GM12878 (cell line): ENCODE results near the gene AIG1.

Experiments
- FOXK2 ChIP-seq: fragments of 450-650 bp; IDR thresholded peaks from 2 replicates; pipeline ENCODE4 v1.6.1; 2017; ENCODE audit warnings: mild to moderate bottlenecking, moderate library complexity
- IRF4 ChIP-seq: IDR thresholded peaks from 2 replicates; pipeline ENCODE4 v1.6.1; 2011; ENCODE audit warnings: low read depth, low read length
- JUNB ChIP-seq: IDR thresholded peaks from 2 replicates; pipeline ENCODE4 v1.6.1; 2016; ENCODE audit warnings: antibody characterized with exemption, mild to moderate bottlenecking
- KAT2A ChIP-seq: conservative IDR thresholded peaks from 2 replicates; pipeline ENCODE4 v1.6.1; 2011; ENCODE audit warnings: low read depth, low read length; ENCODE audit not compliant: control insufficient read depth
- NR2C2 ChIP-seq: IDR thresholded peaks from 2 replicates; pipeline ENCODE4 v1.6.1; 2011; ENCODE audit warnings: borderline replicate concordance, low read depth; ENCODE audit not compliant: control insufficient read depth, insufficient read length
- POLR2A ChIP-seq: IDR thresholded peaks from 2 replicates; pipeline ENCODE4 v1.6.1; 2011; ENCODE audit warnings: low read depth, mild to moderate bottlenecking, low read length
- POLR2AphosphoS5 ChIP-seq: IDR thresholded peaks from 2 replicates; pipeline ENCODE4 v1.6.1; 2011; ENCODE audit warnings: mild to moderate bottlenecking, low read length, inconsistent platforms
- STAT3 ChIP-seq: IDR thresholded peaks from 2 replicates; pipeline ENCODE4 v1.6.1; 2011; ENCODE audit warnings: low read depth, low read length, improper control_type of control experiment
- TAF1 ChIP-seq: IDR thresholded peaks from 2 replicates; pipeline ENCODE4 v1.6.1; 2011; ENCODE audit warnings: mild to moderate bottlenecking, low read depth, low read length, borderline replicate concordance
- TF ChIP-seq, protein P1 (sequence below), 3 experiments: IDR thresholded peaks in 2 of 3; conservative IDR thresholded peaks in 1 of 3; 2 replicates each; pipeline ENCODE4 v1.5.1; 2011; ENCODE audit warnings: low read depth in 3 of 3, low read length in 3 of 3, mild to moderate bottlenecking in 3 of 3, control low read depth in 2 of 3, moderate library complexity in 2 of 3, inconsistent platforms in 1 of 3, mixed read lengths in 1 of 3; ENCODE audit not compliant: control insufficient read depth in 2 of 3, insufficient read depth in 1 of 3; ENCODE audit errors: extremely low read depth in 1 of 3

- TF ChIP-seq, protein P1, sequence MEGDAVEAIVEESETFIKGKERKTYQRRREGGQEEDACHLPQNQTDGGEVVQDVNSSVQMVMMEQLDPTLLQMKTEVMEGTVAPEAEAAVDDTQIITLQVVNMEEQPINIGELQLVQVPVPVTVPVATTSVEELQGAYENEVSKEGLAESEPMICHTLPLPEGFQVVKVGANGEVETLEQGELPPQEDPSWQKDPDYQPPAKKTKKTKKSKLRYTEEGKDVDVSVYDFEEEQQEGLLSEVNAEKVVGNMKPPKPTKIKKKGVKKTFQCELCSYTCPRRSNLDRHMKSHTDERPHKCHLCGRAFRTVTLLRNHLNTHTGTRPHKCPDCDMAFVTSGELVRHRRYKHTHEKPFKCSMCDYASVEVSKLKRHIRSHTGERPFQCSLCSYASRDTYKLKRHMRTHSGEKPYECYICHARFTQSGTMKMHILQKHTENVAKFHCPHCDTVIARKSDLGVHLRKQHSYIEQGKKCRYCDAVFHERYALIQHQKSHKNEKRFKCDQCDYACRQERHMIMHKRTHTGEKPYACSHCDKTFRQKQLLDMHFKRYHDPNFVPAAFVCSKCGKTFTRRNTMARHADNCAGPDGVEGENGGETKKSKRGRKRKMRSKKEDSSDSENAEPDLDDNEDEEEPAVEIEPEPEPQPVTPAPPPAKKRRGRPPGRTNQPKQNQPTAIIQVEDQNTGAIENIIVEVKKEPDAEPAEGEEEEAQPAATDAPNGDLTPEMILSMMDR (IDR thresholded peaks at IDR 0.05 in 2 of 3, conservative IDR thresholded peaks at IDR 0.05 in 1 of 3; ENCODE audit: control insufficient read depth in 2 of 3, extremely low read depth in 1 of 3, insufficient read depth in 1 of 3, low read depth in 3 of 3, low read length in 3 of 3), result no peak
- no peak for TF ChIP-seq POLR2A
- TF ChIP-seq STAT3, result no peak
- TF ChIP-seq FOXK2, result no peak
- no peak for TF ChIP-seq NR2C2
- no peak for TF ChIP-seq IRF4
- no peak for TF ChIP-seq KAT2A
- no peak for TF ChIP-seq TAF1
- TF ChIP-seq POLR2AphosphoS5, result no peak
- no peak for TF ChIP-seq JUNB
These were observed 132.9 kb downstream of the AIG1 start for GRCh38 chr6:143193571-143194094.
